Spinal cord (tissue), 10 donors: ENCODE measurements around the gene FRAS1. TPM values are rescaled to one million over a fixed set of nuclear protein-coding genes. Genes with fewer than 3 reads are reported as not detected.
A peak's percentile ranks its signal among the peaks of the same experiment; 100 is the strongest.
"Not testable (repeated sequence)": the region's sequence is repeated elsewhere in the genome, so short reads cannot be mapped to it uniquely, and the experiment has no call there.

Source experiments
- DNase-seq, 6 donors: peaks; one replicate each; pipeline versions ENCODE4 v3.0.0 to v3.0.0-alpha.2; 2013 to 2015; ENCODE audit warnings: low spot score in 6 of 6, low read depth in 4 of 6
- H3K27ac ChIP-seq: one replicate; pipeline ENCODE4 v1.5.1; 2013; ENCODE audit warnings: low read depth, low read length, control low read depth
- H3K27me3 ChIP-seq: one replicate; pipeline ENCODE4 v1.6.1; 2013; ENCODE audit warnings: low read length; ENCODE audit not compliant: control insufficient read depth, insufficient read depth
- H3K36me3 ChIP-seq: one replicate; pipeline ENCODE4 v1.6.1; 2013; ENCODE audit warnings: low read length; ENCODE audit not compliant: control insufficient read depth, insufficient read depth
- H3K4me1 ChIP-seq: one replicate; pipeline ENCODE4 v1.6.1; 2013; ENCODE audit warnings: low read length; ENCODE audit not compliant: control insufficient read depth, insufficient read depth
- H3K4me3 ChIP-seq: one replicate; pipeline ENCODE4 v1.5.1; 2013; ENCODE audit warnings: low read depth, low read length, control low read depth
- H3K9me3 ChIP-seq: one replicate; pipeline ENCODE4 v1.6.1; 2013; ENCODE audit warnings: low read length; ENCODE audit not compliant: control insufficient read depth, insufficient read depth
- WGBS: methylation state at CpG from one replicate; pipeline ENCODE4 v1.1.5; 2013; ENCODE audit warnings: missing lambda C conversion rate; ENCODE audit not compliant: insufficient coverage; 5-methylcytosine and 5-hydroxymethylcytosine counted together
- polyA plus RNA-seq, 2 donors: library from polyadenylated mRNA; unstranded; fragments of 120-200 nt; gene quantifications; one replicate each; pipeline ENCODE4 v1.2.1, GENCODE V29; 2013; ENCODE audit not compliant: insufficient read length in 2 of 2
- total RNA-seq, 2 donors: library from RNA; depleted of rRNA in 1 of 2; stranded (reverse); fragments of 120-200 nt in 1 of 2; fragments of >200 nt in 1 of 2; gene quantifications; one replicate each; pipeline versions ENCODE4 v1.2.3 to v1.2.4, GENCODE V29; 2013 to 2014
- donor health status: healthy.

The FRAS1 gene
- total and polyA plus RNA-seq, 4 donors = 7.5 to 24.0 (median 16.5) TPM

- H3K27me3 ChIP-seq = no peaks in the 10 kb centered on the region
- DNase-seq = no peak
- no peak overlapping the region for H3K4me3 ChIP-seq
- WGBS = no CpG with 5 or more reads among the region's 1 CpG
- H3K27ac ChIP-seq = no peak overlapping the region
- no peaks in the 10 kb centered on the region for H3K4me1 ChIP-seq
- H3K36me3 ChIP-seq = no peaks in the 10 kb centered on the region
- no peaks in the 10 kb centered on the region for H3K9me3 ChIP-seq
Observed at GRCh38 chr4:78199984-78200383, 142.9 kb downstream of the FRAS1 start.

- no peak overlapping the region for H3K27ac ChIP-seq
- H3K27me3 ChIP-seq = no peaks in the 10 kb centered on the region
- H3K4me1 ChIP-seq = no peaks in the 10 kb centered on the region
- DNase-seq = no peak
- H3K9me3 ChIP-seq = no peaks in the 10 kb centered on the region
- no peaks in the 10 kb centered on the region for H3K36me3 ChIP-seq
- WGBS = no CpG with 5 or more reads among the region's 1 CpG
- H3K4me3 ChIP-seq = no peak overlapping the region
Observed at GRCh38 chr4:78200949-78201348, 143.8 kb downstream of the FRAS1 start.

GRCh38 chr4:78204176-78204575 is 147.1 kb downstream of the FRAS1 start:
- H3K27me3 ChIP-seq = no peaks in the 10 kb centered on the region
- WGBS = no CpG with 5 or more reads among the region's 2 CpGs
- H3K4me1 ChIP-seq = no peaks in the 10 kb centered on the region
- H3K27ac ChIP-seq = no peak overlapping the region
- no peak overlapping the region for H3K4me3 ChIP-seq
- no peaks in the 10 kb centered on the region for H3K36me3 ChIP-seq
- no peak for DNase-seq
- H3K9me3 ChIP-seq = no peaks in the 10 kb centered on the region

GRCh38 chr4:78205591-78205990 is 148.5 kb downstream of the FRAS1 start:
- no peaks in the 10 kb centered on the region for H3K36me3 ChIP-seq
- peak in 2 of 6 donors; percentile 41 to 60 for DNase-seq
- no CpG with 5 or more reads among the region's 2 CpGs for WGBS
- no peak overlapping the region for H3K4me3 ChIP-seq
- no peaks in the 10 kb centered on the region for H3K9me3 ChIP-seq
- H3K4me1 ChIP-seq = no peaks in the 10 kb centered on the region
- peak overlapping the region; percentile 3 for H3K27ac ChIP-seq
- no peaks in the 10 kb centered on the region for H3K27me3 ChIP-seq

GRCh38 chr4:78207541-78207940 is 150.4 kb downstream of the FRAS1 start:
- H3K9me3 ChIP-seq = no peaks in the 10 kb centered on the region
- 88% methylated on average over 1 of the region's 3 CpGs for WGBS
- H3K4me3 ChIP-seq = no peak overlapping the region

GRCh38 chr4:78207951-78208350 is 150.8 kb downstream of the FRAS1 start:
- 75% methylated on average over 5 of the region's 6 CpGs for whole genome bisulfite sequencing
- Histone ChIP-seq H3K4me1 (no peaks in the 10 kb centered on the region), H3K9me3 (no peaks in the 10 kb centered on the region), H3K36me3 (no peaks in the 10 kb centered on the region), H3K4me3 (no peak overlapping the region), H3K27ac (no peak overlapping the region), H3K27me3 (no peaks in the 10 kb centered on the region)
- no peak for DNase-seq

More at GRCh38 chr4:78207541-78207940, 150.4 kb downstream of the FRAS1 start:
- no peaks in the 10 kb centered on the region for H3K36me3 ChIP-seq
- no peak overlapping the region for H3K27ac ChIP-seq
- H3K4me1 ChIP-seq = no peaks in the 10 kb centered on the region
- no peak for DNase-seq
- H3K27me3 ChIP-seq = no peaks in the 10 kb centered on the region

GRCh38 chr4:78208896-78209295 is 151.8 kb downstream of the FRAS1 start:
- H3K36me3 ChIP-seq, H3K4me3 ChIP-seq, DNase-seq, H3K27me3 ChIP-seq, H3K9me3 ChIP-seq, H3K4me1 ChIP-seq, H3K27ac ChIP-seq: not testable (repeated sequence)
- no CpG with 5 or more reads among the region's 4 CpGs for WGBS

GRCh38 chr4:78210694-78211410 is 153.7 kb downstream of the FRAS1 start:
- WGBS = 100% methylated on average over 2 of the region's 6 CpGs
- no peak for DNase-seq
- Histone ChIP-seq H3K4me1 (no peaks in the 10 kb centered on the region), H3K4me3 (no peak overlapping the region), H3K36me3 (no peaks in the 10 kb centered on the region), H3K27ac (no peak overlapping the region), H3K27me3 (no peaks in the 10 kb centered on the region), H3K9me3 (no peaks in the 10 kb centered on the region)

- DNase-seq = no peak
- Histone ChIP-seq H3K27ac (no peak overlapping the region), H3K4me3 (no peak overlapping the region), H3K9me3 (no peaks in the 10 kb centered on the region), H3K36me3 (no peaks in the 10 kb centered on the region), H3K27me3 (no peaks in the 10 kb centered on the region), H3K4me1 (no peaks in the 10 kb centered on the region)
- 90% methylated on average over 3 of the region's 3 CpGs for WGBS
Observed at GRCh38 chr4:78213218-78213617, 156.1 kb downstream of the FRAS1 start.

- no peak overlapping the region for H3K4me3 ChIP-seq
- H3K4me1 ChIP-seq = no peaks in the 10 kb centered on the region
- H3K36me3 ChIP-seq = no peaks in the 10 kb centered on the region
- no peaks in the 10 kb centered on the region for H3K9me3 ChIP-seq
- H3K27ac ChIP-seq = no peak overlapping the region
- H3K27me3 ChIP-seq = no peaks in the 10 kb centered on the region
- DNase-seq = no peak
Observed at GRCh38 chr4:78214078-78214477, 157.0 kb downstream of the FRAS1 start.
